Measurements from ENCODE around the gene ZDHHC9. TPM values are rescaled to one million over a fixed set of nuclear protein-coding genes. Genes with fewer than 3 reads are reported as not detected.

The ZDHHC9 gene
- total RNA-seq, 1 donor from 2014 or later: 45.4 TPM

- TF ChIP-seq CTCF (IDR thresholded peaks at IDR 0.05): no peak
- H3K27ac Mint-ChIP-seq (ENCODE audit: unreplicated experiment): no peak overlapping the region
- H3K27me3 Mint-ChIP-seq (ENCODE audit: low read depth): no peaks in the 10 kb centered on the region
- no peak overlapping the region for H3K4me3 Mint-ChIP-seq (ENCODE audit: unreplicated experiment)
- no peaks in the 10 kb centered on the region for H3K36me3 Mint-ChIP-seq (ENCODE audit: low read depth)
- no peak for DNase-seq (ENCODE audit: low spot score)
- no peaks in the 10 kb centered on the region for H3K4me1 Mint-ChIP-seq (ENCODE audit: low read depth)
- no peaks in the 10 kb centered on the region for H3K9me3 Mint-ChIP-seq (ENCODE audit: low read depth)
Measured at GRCh38 chrX:129772796-129773431, 70.8 kb downstream of the ZDHHC9 start.

GRCh38 chrX:129771266-129771995 lies 72.3 kb downstream of the ZDHHC9 start:
- Mint-ChIP-seq H3K27ac (ENCODE audit: unreplicated experiment) (no peak overlapping the region), H3K4me1 (ENCODE audit: low read depth) (no peaks in the 10 kb centered on the region), H3K4me3 (ENCODE audit: unreplicated experiment) (no peak overlapping the region), H3K36me3 (ENCODE audit: low read depth) (no peaks in the 10 kb centered on the region), H3K27me3 (ENCODE audit: low read depth) (no peaks in the 10 kb centered on the region), H3K9me3 (ENCODE audit: low read depth) (no peaks in the 10 kb centered on the region)
- TF ChIP-seq CTCF (IDR thresholded peaks at IDR 0.05): no peak
- no peak for DNase-seq (ENCODE audit: low spot score)

GRCh38 chrX:129769467-129770154 lies 74.1 kb downstream of the ZDHHC9 start:
- no peak overlapping the region for H3K4me3 Mint-ChIP-seq (ENCODE audit: unreplicated experiment)
- no peak for TF ChIP-seq CTCF (IDR thresholded peaks at IDR 0.05)
- H3K36me3 Mint-ChIP-seq (ENCODE audit: low read depth): no peaks in the 10 kb centered on the region
- no peaks in the 10 kb centered on the region for H3K9me3 Mint-ChIP-seq (ENCODE audit: low read depth)
- no peaks in the 10 kb centered on the region for H3K4me1 Mint-ChIP-seq (ENCODE audit: low read depth)
- H3K27ac Mint-ChIP-seq (ENCODE audit: unreplicated experiment): no peak overlapping the region
- DNase-seq (ENCODE audit: low spot score): no peak
- no peaks in the 10 kb centered on the region for H3K27me3 Mint-ChIP-seq (ENCODE audit: low read depth)

GRCh38 chrX:129768586-129769466 lies 74.9 kb downstream of the ZDHHC9 start:
- no peak overlapping the region for H3K4me3 Mint-ChIP-seq (ENCODE audit: unreplicated experiment)
- H3K9me3 Mint-ChIP-seq (ENCODE audit: low read depth): no peaks in the 10 kb centered on the region
- H3K27ac Mint-ChIP-seq (ENCODE audit: unreplicated experiment): no peak overlapping the region
- peaks cover 1% of the 10 kb centered on the region for H3K27me3 Mint-ChIP-seq (ENCODE audit: low read depth)
- no peaks in the 10 kb centered on the region for H3K36me3 Mint-ChIP-seq (ENCODE audit: low read depth)
- TF ChIP-seq CTCF (IDR thresholded peaks at IDR 0.05): no peak
- no peak for DNase-seq (ENCODE audit: low spot score)
- no peaks in the 10 kb centered on the region for H3K4me1 Mint-ChIP-seq (ENCODE audit: low read depth)

- no peak overlapping the region for H3K4me3 Mint-ChIP-seq (ENCODE audit: unreplicated experiment)
- TF ChIP-seq CTCF (IDR thresholded peaks at IDR 0.05): no peak
- no peaks in the 10 kb centered on the region for H3K9me3 Mint-ChIP-seq (ENCODE audit: low read depth)
- peaks cover 7% of the 10 kb centered on the region for H3K27me3 Mint-ChIP-seq (ENCODE audit: low read depth)
- H3K4me1 Mint-ChIP-seq (ENCODE audit: low read depth): no peaks in the 10 kb centered on the region
- H3K27ac Mint-ChIP-seq (ENCODE audit: unreplicated experiment): no peak overlapping the region
- no peaks in the 10 kb centered on the region for H3K36me3 Mint-ChIP-seq (ENCODE audit: low read depth)
- no peak for DNase-seq (ENCODE audit: low spot score)
Measured at GRCh38 chrX:129768186-129768585, 75.5 kb downstream of the ZDHHC9 start.

All from chondrocyte (in vitro differentiated cells).